ENCODE results near the gene PCBP2. TPM values are rescaled to one million over a fixed set of nuclear protein-coding genes. Genes with fewer than 3 reads are reported as not detected.
A peak's percentile ranks its signal among the peaks of the same experiment; 100 is the strongest.

PCBP2 gene
- total RNA-seq, 1 donor from 2014 or later: 1,058 TPM

DNA sequence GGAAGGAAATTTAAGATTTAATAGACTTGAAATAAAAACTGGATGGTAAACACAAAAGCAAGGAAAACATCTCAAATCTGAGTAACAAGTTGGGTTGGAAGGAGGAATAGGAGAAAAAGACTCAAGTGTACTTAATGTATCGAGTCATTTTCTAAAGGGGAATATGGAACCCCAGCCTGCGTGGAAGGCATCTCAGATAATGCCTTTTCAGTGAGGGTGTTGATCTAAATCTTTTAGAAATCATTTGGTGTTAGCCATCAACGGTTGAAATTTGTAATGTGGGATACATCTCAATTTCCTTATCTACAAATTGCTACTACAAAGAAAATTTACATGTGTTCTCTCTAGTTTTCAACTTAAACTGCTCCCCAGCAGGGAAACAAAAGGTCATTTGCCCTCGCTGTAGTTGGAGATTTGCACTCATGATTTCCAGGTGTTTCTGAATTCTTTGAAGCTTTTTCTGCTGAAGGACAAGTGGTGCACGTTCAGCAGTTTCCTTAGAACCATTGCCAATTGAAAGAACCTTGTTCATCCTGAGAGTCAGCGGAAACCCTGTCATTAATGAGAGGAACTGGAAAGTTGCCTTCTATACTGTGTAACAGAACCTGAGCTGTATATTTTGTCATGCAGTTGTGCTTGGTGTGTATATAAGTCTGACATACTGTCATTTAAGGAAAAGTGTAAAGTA is 2.2 kb downstream of the PCBP2 start:
- H3K4me3 Mint-ChIP-seq: peak overlapping the region; percentile 93
- no peaks in the 10 kb centered on the region for H3K27me3 Mint-ChIP-seq (ENCODE audit: low read depth)
- peaks cover 23% of the 10 kb centered on the region for H3K4me1 Mint-ChIP-seq
- H3K36me3 Mint-ChIP-seq: peaks cover 27% of the 10 kb centered on the region
- TF ChIP-seq, protein P1, sequence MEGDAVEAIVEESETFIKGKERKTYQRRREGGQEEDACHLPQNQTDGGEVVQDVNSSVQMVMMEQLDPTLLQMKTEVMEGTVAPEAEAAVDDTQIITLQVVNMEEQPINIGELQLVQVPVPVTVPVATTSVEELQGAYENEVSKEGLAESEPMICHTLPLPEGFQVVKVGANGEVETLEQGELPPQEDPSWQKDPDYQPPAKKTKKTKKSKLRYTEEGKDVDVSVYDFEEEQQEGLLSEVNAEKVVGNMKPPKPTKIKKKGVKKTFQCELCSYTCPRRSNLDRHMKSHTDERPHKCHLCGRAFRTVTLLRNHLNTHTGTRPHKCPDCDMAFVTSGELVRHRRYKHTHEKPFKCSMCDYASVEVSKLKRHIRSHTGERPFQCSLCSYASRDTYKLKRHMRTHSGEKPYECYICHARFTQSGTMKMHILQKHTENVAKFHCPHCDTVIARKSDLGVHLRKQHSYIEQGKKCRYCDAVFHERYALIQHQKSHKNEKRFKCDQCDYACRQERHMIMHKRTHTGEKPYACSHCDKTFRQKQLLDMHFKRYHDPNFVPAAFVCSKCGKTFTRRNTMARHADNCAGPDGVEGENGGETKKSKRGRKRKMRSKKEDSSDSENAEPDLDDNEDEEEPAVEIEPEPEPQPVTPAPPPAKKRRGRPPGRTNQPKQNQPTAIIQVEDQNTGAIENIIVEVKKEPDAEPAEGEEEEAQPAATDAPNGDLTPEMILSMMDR (IDR thresholded peaks at IDR 0.05; ENCODE audit: unreplicated experiment): no peak
- DNase-seq (ENCODE audit: low spot score in 2 of 2, unreplicated experiment in 2 of 2): no peak
- peak overlapping the region; percentile 76 for H3K27ac Mint-ChIP-seq
- no peaks in the 10 kb centered on the region for H3K9me3 Mint-ChIP-seq

DNA sequence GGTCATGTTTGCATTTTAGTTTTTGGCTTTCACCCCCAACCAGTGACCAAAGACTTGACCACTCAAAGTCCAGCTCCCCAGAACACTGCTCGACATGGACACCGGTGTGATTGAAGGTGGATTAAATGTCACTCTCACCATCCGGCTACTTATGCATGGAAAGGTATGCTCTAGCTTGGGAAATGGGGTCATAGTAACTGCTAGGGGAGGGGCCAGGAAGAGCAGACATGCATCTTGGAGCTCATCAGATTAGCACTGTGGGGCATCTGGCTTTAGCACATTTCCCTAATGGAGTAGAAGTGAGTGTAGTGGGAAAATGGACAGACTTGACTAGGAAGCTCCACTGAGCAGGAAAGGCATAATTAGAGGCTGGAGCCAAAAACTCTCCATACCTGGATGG is 2.8 kb downstream of the PCBP2 start:
- H3K27me3 Mint-ChIP-seq (ENCODE audit: low read depth): no peaks in the 10 kb centered on the region
- H3K36me3 Mint-ChIP-seq: peaks cover 31% of the 10 kb centered on the region
- no peak for DNase-seq (ENCODE audit: low spot score in 2 of 2, unreplicated experiment in 2 of 2)
- TF ChIP-seq, protein P1 (IDR thresholded peaks at IDR 0.05; ENCODE audit: unreplicated experiment): no peak
- H3K27ac Mint-ChIP-seq: peak overlapping the region; percentile 66
- peak overlapping the region; percentile 93 for H3K4me3 Mint-ChIP-seq
- H3K9me3 Mint-ChIP-seq: no peaks in the 10 kb centered on the region
- peaks cover 23% of the 10 kb centered on the region for H3K4me1 Mint-ChIP-seq

DNA sequence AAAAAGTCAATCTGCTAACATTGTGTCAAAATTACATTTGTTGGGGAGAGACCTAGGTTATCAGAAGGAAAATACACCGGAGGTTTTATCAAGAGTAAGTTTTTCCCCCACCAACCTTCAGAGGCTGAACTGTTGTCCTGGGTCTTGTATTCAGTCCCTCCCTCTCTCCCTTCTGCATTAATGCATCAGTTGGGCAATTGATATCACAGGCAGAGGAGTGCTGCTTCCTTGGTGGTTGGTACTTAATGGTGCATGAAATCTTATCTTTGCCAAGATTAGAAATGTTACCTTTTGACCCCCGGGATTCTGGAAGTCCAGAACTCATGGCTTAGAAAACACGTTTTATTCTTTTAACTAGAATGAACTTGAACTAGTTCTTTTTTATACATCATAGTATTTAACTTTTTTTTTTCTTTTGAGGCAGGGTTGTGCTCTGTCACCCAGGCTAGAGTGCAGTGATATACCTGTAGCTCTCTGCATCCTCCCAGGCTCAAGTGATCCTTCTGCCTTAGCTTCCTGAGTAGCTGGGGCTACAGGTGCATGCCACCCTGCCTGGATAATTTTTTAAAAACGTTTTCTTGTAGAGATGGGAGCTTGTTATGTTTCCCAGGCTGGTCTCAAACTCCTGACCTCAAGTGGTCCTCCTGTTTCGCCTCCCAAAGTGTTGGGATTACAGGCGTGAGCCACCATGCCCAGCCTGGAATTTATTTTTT is 4.9 kb downstream of the PCBP2 start:
- Mint-ChIP-seq H3K9me3 (no peaks in the 10 kb centered on the region), H3K27ac (peak overlapping the region; percentile 56), H3K4me1 (peaks cover 25% of the 10 kb centered on the region), H3K4me3 (no peak overlapping the region), H3K36me3 (peaks cover 46% of the 10 kb centered on the region), H3K27me3 (ENCODE audit: low read depth) (no peaks in the 10 kb centered on the region)
- DNase-seq (ENCODE audit: low spot score in 2 of 2, unreplicated experiment in 2 of 2): no peak
- TF ChIP-seq, protein P1 (IDR thresholded peaks at IDR 0.05; ENCODE audit: unreplicated experiment): no peak

DNA sequence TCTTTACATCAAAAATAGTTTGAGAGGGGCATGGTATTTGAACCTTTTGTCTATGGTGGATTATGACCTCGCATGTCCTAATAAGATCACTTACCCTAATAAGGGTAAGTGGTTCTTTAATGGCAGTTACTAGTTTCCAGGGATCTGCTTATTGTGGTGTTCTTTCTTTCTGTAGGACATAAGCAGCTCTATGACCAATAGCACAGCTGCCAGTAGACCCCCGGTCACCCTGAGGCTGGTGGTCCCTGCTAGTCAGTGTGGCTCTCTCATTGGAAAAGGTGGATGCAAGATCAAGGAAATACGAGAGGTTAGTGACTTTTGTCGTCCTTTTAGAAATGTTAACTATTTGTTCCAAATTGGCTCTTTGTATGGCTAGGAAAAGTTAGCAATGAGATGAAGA is 7.2 kb downstream of the PCBP2 start:
- Mint-ChIP-seq H3K27me3 (ENCODE audit: low read depth) (no peaks in the 10 kb centered on the region), H3K4me1 (peaks cover 14% of the 10 kb centered on the region), H3K4me3 (no peak overlapping the region), H3K27ac (no peak overlapping the region), H3K36me3 (peaks cover 62% of the 10 kb centered on the region), H3K9me3 (no peaks in the 10 kb centered on the region)
- no peak for DNase-seq (ENCODE audit: low spot score in 2 of 2, unreplicated experiment in 2 of 2)
- TF ChIP-seq, protein P1 (IDR thresholded peaks at IDR 0.05; ENCODE audit: unreplicated experiment): no peak

DNA sequence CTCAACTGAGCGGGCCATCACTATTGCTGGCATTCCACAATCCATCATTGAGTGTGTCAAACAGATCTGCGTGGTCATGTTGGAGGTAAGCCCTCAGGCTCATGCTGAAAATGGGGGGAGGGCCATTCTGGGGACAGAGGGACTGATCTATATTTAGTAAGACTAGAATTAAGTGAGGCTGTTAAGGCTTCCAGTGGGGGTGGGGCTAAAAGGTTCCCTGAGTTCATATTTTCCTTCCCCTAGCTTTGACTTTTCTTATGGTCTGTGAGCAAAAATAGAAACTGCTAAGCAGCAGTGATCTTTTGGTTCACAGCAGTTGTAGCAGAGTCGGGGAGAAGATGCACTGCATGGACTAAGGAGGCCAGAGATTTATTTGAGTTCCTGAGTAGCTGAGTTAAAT is 9.2 kb downstream of the PCBP2 start:
- H3K27ac Mint-ChIP-seq: peak overlapping the region; percentile 57
- H3K36me3 Mint-ChIP-seq: peaks cover 55% of the 10 kb centered on the region

More for the DNA sequence above, 9.2 kb downstream of the PCBP2 start:
- Mint-ChIP-seq H3K4me1 (peaks cover 6% of the 10 kb centered on the region), H3K9me3 (no peaks in the 10 kb centered on the region), H3K27me3 (ENCODE audit: low read depth) (no peaks in the 10 kb centered on the region), H3K4me3 (no peak overlapping the region)
- DNase-seq (ENCODE audit: low spot score in 2 of 2, unreplicated experiment in 2 of 2): no peak
- TF ChIP-seq, protein P1 (IDR thresholded peaks at IDR 0.05; ENCODE audit: unreplicated experiment): no peak
